Measurements from ENCODE around the gene EGFLAM.

EGFLAM gene

GRCh38 chr5:38287124-38287523, 28.8 kb downstream of the EGFLAM start:
- Mint-ChIP-seq H3K4me3 (no peak overlapping the region), H3K27ac (no peak overlapping the region), H3K4me1 (no peaks in the 10 kb centered on the region), H3K9me3 (no peaks in the 10 kb centered on the region), H3K27me3 (no peaks in the 10 kb centered on the region), H3K36me3 (no peaks in the 10 kb centered on the region)
- ATAC-seq (replicated peaks): no peak
- no peak for DNase-seq

DNA sequence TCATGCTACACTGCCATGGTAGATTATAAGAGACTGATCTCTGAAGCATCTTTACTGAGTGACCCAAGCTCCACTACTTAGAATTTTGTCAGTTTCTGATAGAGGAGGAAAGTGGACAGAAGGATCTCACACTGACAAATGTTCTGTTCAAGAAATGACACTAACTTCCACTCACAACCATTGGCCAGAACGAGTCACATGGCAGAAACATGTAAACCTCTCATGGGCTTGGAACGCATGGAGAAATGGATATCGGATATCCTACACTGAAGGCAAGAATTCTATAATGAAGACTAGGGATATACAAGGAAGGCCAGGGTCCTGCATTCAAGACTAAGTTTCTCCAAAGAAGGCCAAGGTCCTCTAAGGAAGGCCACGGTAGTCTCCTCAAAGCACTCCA, 31.1 kb downstream of the EGFLAM start:
- no peaks in the 10 kb centered on the region for H3K36me3 Mint-ChIP-seq

DNA sequence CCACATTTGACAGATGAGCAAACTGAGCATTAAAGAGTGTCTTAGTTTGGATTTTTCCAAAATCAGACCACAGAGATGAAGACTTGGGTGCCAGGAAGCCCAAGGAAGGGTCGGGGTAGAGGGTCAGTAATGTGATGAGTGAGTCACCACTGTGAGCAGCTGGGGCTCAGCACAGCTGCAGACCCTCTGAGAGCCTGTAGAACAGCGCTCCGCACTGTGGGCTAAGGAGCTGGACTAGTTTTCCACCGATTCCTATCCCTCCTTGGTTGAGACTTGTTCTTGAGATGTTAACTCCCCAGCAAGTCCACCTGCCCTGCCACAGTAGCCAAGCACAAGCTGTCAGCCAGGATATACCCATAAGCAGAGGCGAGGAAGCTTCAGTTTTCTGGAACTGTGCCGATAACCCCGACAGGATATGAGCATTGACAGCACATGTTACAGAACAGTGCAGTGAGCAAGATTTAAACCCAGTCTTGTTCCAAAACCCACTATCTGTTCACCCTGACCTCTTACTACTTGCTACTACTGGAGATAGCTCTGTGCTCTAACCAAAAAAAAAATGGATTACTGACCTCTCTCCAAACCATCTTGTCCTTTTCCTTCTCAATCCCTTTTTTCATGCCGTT, 31.8 kb downstream of the EGFLAM start:
- Mint-ChIP-seq H3K4me3 (no peak overlapping the region), H3K27me3 (no peaks in the 10 kb centered on the region), H3K9me3 (no peaks in the 10 kb centered on the region), H3K4me1 (no peaks in the 10 kb centered on the region), H3K27ac (no peak overlapping the region), H3K36me3 (no peaks in the 10 kb centered on the region)
- ATAC-seq (replicated peaks) (no peak), DNase-seq (no peak)

More for the DNA sequence above, 31.1 kb downstream of the EGFLAM start:
- DNase-seq: no peak
- H3K4me1 Mint-ChIP-seq: no peaks in the 10 kb centered on the region
- no peak for ATAC-seq (replicated peaks)
- H3K27ac Mint-ChIP-seq: no peak overlapping the region
- H3K4me3 Mint-ChIP-seq: no peak overlapping the region
- H3K27me3 Mint-ChIP-seq: no peaks in the 10 kb centered on the region
- H3K9me3 Mint-ChIP-seq: no peaks in the 10 kb centered on the region

- no peaks in the 10 kb centered on the region for H3K4me1 Mint-ChIP-seq
- no peaks in the 10 kb centered on the region for H3K27me3 Mint-ChIP-seq
- DNase-seq (no peak), ATAC-seq (replicated peaks) (peak in 1 of 2 donors; percentile 27)
- no peaks in the 10 kb centered on the region for H3K9me3 Mint-ChIP-seq
- no peaks in the 10 kb centered on the region for H3K36me3 Mint-ChIP-seq
- H3K27ac Mint-ChIP-seq: no peak overlapping the region
- no peak overlapping the region for H3K4me3 Mint-ChIP-seq
Observed at GRCh38 chr5:38291355-38291754, 33.0 kb downstream of the EGFLAM start.

- Mint-ChIP-seq H3K27ac (no peak overlapping the region), H3K36me3 (no peaks in the 10 kb centered on the region), H3K4me1 (no peaks in the 10 kb centered on the region), H3K4me3 (no peak overlapping the region), H3K27me3 (peaks cover 0 to 5% of the 10 kb centered on the region in 2 donors), H3K9me3 (no peaks in the 10 kb centered on the region)
- no peak for ATAC-seq (replicated peaks)
- no peak for DNase-seq
Observed at GRCh38 chr5:38292228-38292627, 33.9 kb downstream of the EGFLAM start.

- no peak for ATAC-seq (replicated peaks)
- H3K9me3 Mint-ChIP-seq: peaks cover 0 to 2% of the 10 kb centered on the region in 2 donors
- no peak overlapping the region for H3K27ac Mint-ChIP-seq
- no peak overlapping the region for H3K4me3 Mint-ChIP-seq
- no peaks in the 10 kb centered on the region for H3K4me1 Mint-ChIP-seq
- peaks cover 0 to 5% of the 10 kb centered on the region in 2 donors for H3K27me3 Mint-ChIP-seq
- H3K36me3 Mint-ChIP-seq: no peaks in the 10 kb centered on the region
- no peak for DNase-seq
Observed at GRCh38 chr5:38295751-38296150, 37.4 kb downstream of the EGFLAM start.

DNA sequence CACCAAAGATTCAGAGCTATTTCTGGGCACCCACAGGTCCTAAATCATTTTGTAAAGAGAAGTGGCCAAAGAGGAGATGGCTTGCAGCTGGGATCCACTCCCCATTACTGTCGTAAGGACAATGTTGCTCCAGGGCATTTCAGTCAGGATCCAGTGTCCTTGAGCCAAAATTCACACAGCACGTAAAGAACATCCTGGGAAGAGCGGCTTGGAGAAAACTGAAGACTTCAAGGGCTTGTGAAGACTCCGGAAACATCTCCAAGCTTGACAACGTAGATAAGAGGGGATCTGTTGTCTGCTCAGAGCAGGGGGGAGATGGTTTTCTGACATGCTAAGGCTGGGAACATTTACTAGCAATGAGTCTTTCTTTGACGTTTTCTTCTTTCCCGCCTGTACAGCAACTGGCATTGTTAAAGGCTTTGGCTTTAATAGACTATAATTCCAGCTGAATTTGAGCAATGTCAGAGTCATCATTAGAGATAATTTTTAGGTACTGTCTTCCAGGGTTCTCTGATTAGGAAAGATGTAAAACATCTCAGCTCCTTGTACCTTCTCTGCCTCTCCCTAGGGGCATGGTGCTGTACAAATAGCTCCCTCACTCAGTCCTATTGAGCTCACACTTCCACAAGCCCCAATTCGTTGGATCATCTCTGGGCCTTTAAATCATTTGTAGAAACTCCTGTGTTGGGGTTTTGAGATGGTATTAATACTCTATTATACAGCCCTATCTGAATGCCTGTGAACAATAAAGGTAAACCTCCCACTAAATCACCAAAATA, 39.7 kb downstream of the EGFLAM start:
- ATAC-seq (replicated peaks) (no peak), DNase-seq (no peak)
- H3K4me3 Mint-ChIP-seq: no peak overlapping the region
- H3K36me3 Mint-ChIP-seq: no peaks in the 10 kb centered on the region
- peaks cover 0 to 5% of the 10 kb centered on the region in 2 donors for H3K27me3 Mint-ChIP-seq
- H3K4me1 Mint-ChIP-seq: no peaks in the 10 kb centered on the region
- H3K27ac Mint-ChIP-seq: no peak overlapping the region
- peaks cover 4 to 10% of the 10 kb centered on the region in 2 donors for H3K9me3 Mint-ChIP-seq

GRCh38 chr5:38299585-38299984, 41.2 kb downstream of the EGFLAM start:
- Mint-ChIP-seq H3K36me3 (no peaks in the 10 kb centered on the region), H3K27ac (no peak overlapping the region), H3K9me3 (peaks cover 6 to 13% of the 10 kb centered on the region in 2 donors), H3K4me1 (no peaks in the 10 kb centered on the region), H3K27me3 (peaks cover 0 to 5% of the 10 kb centered on the region in 2 donors), H3K4me3 (no peak overlapping the region)
- DNase-seq (no peak), ATAC-seq (replicated peaks) (no peak)

DNA sequence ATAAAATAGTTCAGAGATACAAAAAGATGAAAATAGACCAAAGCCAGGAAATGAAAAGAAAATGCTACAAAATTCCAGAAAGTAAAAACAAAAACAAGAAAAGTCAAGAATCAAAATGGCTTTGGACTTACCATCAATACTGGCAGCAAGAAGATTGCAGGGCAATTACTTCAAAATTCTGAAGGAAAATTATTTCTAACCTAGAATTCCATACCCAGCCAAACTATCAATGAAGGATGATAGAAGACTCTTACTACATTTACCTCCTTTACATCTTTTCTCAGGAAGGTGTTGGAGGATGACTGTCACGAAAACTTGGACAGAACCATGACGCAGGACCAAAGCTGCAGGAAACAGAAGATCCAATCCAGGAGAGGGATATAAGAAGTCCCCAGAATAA, 46.8 kb downstream of the EGFLAM start:
- DNase-seq (no peak), ATAC-seq (replicated peaks) (no peak)
- no peak overlapping the region for H3K27ac Mint-ChIP-seq
- no peak overlapping the region for H3K4me3 Mint-ChIP-seq
- peaks cover 24 to 28% of the 10 kb centered on the region in 2 donors for H3K9me3 Mint-ChIP-seq
- H3K27me3 Mint-ChIP-seq: no peaks in the 10 kb centered on the region
- peaks cover 0 to 4% of the 10 kb centered on the region in 2 donors for H3K36me3 Mint-ChIP-seq
- H3K4me1 Mint-ChIP-seq: no peaks in the 10 kb centered on the region

DNA sequence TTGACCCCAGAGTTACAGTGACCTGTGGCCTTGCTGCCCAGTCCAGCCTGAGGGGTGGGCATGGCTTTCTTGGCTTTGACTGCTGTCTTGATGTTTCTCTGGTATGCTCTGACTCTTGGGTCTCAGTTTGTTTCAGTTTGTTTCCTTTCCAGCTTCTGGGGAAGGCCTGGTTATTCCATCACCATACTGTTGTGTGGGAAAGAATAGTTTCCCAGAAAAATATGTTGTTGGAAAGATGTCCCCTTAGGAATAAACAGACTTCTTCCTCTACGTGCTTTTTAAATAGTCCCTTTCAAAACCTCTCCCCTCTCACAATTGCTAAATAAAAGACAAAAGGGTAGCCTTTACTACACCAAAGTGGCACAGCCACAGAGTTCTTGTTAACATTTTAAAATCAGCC, 49.5 kb downstream of the EGFLAM start:
- no peak overlapping the region for H3K4me3 Mint-ChIP-seq
- peaks cover 0 to 4% of the 10 kb centered on the region in 2 donors for H3K36me3 Mint-ChIP-seq
- H3K4me1 Mint-ChIP-seq: no peaks in the 10 kb centered on the region
- no peaks in the 10 kb centered on the region for H3K27me3 Mint-ChIP-seq
- ATAC-seq (replicated peaks) (no peak), DNase-seq (no peak)
- peaks cover 18 to 20% of the 10 kb centered on the region in 2 donors for H3K9me3 Mint-ChIP-seq
- no peak overlapping the region for H3K27ac Mint-ChIP-seq

DNA sequence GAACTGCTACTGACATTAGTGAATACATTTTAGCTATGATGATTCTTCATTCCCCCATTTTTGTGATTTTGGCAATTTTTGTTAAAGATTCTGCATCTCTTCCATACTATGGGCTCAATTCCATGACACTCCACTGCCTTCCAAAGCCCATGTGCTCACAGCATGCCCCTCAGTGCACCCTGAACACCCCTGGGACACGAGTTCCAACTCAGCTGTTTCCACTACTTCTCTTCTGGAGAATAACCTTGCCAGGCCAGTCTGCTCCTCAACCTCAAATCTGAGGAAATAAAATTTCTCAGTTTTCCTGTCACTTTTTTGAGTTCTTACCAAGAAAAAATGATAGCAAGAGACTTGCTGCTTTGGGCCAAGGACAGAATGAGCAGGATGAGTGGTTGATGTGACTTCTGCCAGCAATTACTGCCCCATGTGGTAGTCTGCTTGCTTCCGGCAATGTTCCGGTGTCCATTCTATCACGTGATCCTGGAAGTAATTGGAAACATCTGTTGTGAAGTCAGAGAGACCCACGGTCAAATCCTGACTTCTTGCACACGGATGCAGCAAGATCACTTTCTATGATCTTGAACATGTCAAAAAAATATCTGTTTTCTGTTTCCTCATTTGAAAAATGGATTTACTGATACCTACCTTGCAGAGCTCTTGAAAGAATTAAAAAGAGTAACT, 58.3 kb downstream of the EGFLAM start:
- Mint-ChIP-seq H3K4me1 (no peaks in the 10 kb centered on the region), H3K9me3 (peaks cover 0 to 5% of the 10 kb centered on the region in 2 donors), H3K36me3 (no peaks in the 10 kb centered on the region), H3K27me3 (no peaks in the 10 kb centered on the region), H3K4me3 (no peak overlapping the region), H3K27ac (no peak overlapping the region)
- no peak for ATAC-seq (replicated peaks)
- DNase-seq: no peak

DNA sequence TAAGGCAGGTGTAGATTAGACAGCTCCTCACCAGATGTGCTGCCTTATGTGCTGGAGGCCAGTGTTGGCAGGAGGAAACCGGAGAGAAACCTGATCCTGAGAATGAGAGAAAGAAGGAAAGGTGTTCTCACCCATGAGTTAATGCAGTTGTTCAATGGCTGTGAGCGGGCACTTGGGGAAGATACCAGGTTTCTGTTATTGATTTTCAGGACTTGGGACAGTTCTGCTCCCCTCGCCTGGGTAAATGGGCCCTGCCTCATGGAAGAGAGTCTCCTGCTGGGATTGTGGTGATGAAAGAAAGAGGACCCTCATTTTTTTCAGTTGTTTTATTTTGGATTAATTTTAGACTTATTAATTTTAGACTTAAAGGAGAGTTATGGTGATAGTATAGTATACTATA, 59.5 kb downstream of the EGFLAM start:
- no peak for DNase-seq

GRCh38 chr5:38319491-38319890, 61.1 kb downstream of the EGFLAM start:
- H3K36me3 Mint-ChIP-seq: no peaks in the 10 kb centered on the region
- no peaks in the 10 kb centered on the region for H3K27me3 Mint-ChIP-seq
- no peak overlapping the region for H3K27ac Mint-ChIP-seq

More for the DNA sequence above, 59.5 kb downstream of the EGFLAM start:
- Mint-ChIP-seq H3K4me3 (no peak overlapping the region), H3K4me1 (no peaks in the 10 kb centered on the region), H3K36me3 (no peaks in the 10 kb centered on the region), H3K27me3 (no peaks in the 10 kb centered on the region), H3K27ac (no peak overlapping the region), H3K9me3 (peaks cover 0 to 5% of the 10 kb centered on the region in 2 donors)
- no peak for ATAC-seq (replicated peaks)

DNA sequence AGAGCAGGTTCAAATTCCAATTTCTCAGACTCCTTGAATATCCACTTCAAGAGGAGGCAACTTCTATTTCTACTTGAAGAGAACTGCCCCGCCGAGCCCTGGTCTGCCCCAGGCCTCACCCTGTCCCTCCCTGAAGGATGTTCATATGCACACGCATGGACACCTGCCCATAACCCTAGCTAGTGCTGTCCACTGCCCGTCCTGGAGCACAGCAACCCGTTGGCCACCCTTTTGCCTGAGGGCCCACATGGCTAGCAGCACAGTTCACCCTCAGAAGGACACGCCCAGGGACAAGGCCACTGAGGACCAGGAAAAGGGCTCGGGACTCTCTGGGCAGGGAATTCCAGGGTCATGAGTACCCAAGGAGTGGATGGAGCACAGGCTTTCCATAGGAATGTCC, 63.6 kb downstream of the EGFLAM start:
- ATAC-seq (replicated peaks): no peak
- H3K4me1 Mint-ChIP-seq: no peaks in the 10 kb centered on the region
- no peaks in the 10 kb centered on the region for H3K36me3 Mint-ChIP-seq
- no peaks in the 10 kb centered on the region for H3K27me3 Mint-ChIP-seq
- no peak for DNase-seq
- peaks cover 5% of the 10 kb centered on the region in 2 donors for H3K9me3 Mint-ChIP-seq
- H3K27ac Mint-ChIP-seq: no peak overlapping the region
- no peak overlapping the region for H3K4me3 Mint-ChIP-seq

More at GRCh38 chr5:38319491-38319890, 61.1 kb downstream of the EGFLAM start:
- DNase-seq (no peak), ATAC-seq (replicated peaks) (no peak)
- Mint-ChIP-seq H3K4me1 (no peaks in the 10 kb centered on the region), H3K9me3 (peaks cover 1 to 5% of the 10 kb centered on the region in 2 donors), H3K4me3 (no peak overlapping the region)

All from stimulated activated naive B cell treated with anti-CD40 and anti-IgM and Interleukin-4, amounts not matched to agents 10 μg/mL and 1 μg/mL and 100 μg/mL, for 72 hours (primary cell).